Naive thymus-derived CD8-positive, alpha-beta T cell (primary cell): Measurements from ENCODE around the gene TMEM208. TPM values are rescaled to one million over a fixed set of nuclear protein-coding genes. Genes with fewer than 3 reads are reported as not detected.

ENCODE experiments used
- ATAC-seq, 2 donors: fragments of 150-1000 bp; cut with Tn5 transposase in 1 of 2; sonication (Bioruptor Pico), chemical (Tn5 transposase) in 1 of 2; 1 replicate in 1 of 2; 2 replicates in 1 of 2; pipeline ENCODE4 v1.10.0; 2021; ENCODE audit warnings: mild to moderate bottlenecking in 2 of 2, moderate library complexity in 2 of 2
- POLR2A ChIA-PET: fragments of 350-600 bp; sonication (Branson Sonifier 250); formaldehyde crosslinking; loops from one replicate; lab custom pipeline; 2021; ENCODE audit warnings: antibody characterized with exemption; lab: Charles Lee
- DNase-seq, 10 donors: peaks; one replicate each; pipeline versions ENCODE4 v3.0.0 to v3.0.0-alpha.2; 2020 to 2022
- H3K27ac Mint-ChIP-seq, 10 donors: one replicate each; pipeline ENCODE4 v1.8.0; 2020 to 2022; ENCODE audit warnings: mild to moderate bottlenecking in 10 of 10, mixed read lengths in 10 of 10, moderate library complexity in 4 of 10, inconsistent platforms in 1 of 10
- H3K27me3 Mint-ChIP-seq, 5 donors: one replicate each; pipeline ENCODE4 v1.8.0; 2021 to 2022; ENCODE audit warnings: mixed read lengths in 5 of 5
- H3K36me3 Mint-ChIP-seq, 3 donors: one replicate each; pipeline ENCODE4 v1.8.0; 2020 to 2022; ENCODE audit warnings: mixed read lengths in 3 of 3, mild to moderate bottlenecking in 2 of 3, inconsistent platforms in 1 of 3
- H3K4me1 Mint-ChIP-seq, 4 donors: one replicate each; pipeline ENCODE4 v1.8.0; 2021 to 2022; ENCODE audit warnings: mixed read lengths in 4 of 4
- H3K4me3 Mint-ChIP-seq, 10 donors: one replicate each; pipeline ENCODE4 v1.8.0; 2020 to 2022; ENCODE audit warnings: mild to moderate bottlenecking in 10 of 10, mixed read lengths in 10 of 10, moderate library complexity in 6 of 10, inconsistent platforms in 1 of 10
- H3K9me3 Mint-ChIP-seq, 9 donors: one replicate each; pipeline ENCODE4 v1.8.0; 2020 to 2022; ENCODE audit warnings: mixed read lengths in 9 of 9, mild to moderate bottlenecking in 3 of 9, inconsistent platforms in 1 of 9, moderate library complexity in 1 of 9
- polyA plus RNA-seq, 3 donors: library from polyadenylated mRNA; unstranded; fragments of 300-500 nt; fragmentation: Illumina TruSeq; gene quantifications; one replicate each; pipeline ENCODE4 v1.2.3, GENCODE V29; 2021
- total RNA-seq, 8 experiments: library from RNA in 2 of 8; stranded (reverse) in 2 of 8; gene quantifications; one replicate each; pipeline ENCODE4 v1.2.3 and lab custom pipeline; 2021 to 2026

Gene TMEM208
- total and polyA plus RNA-seq, 5 experiments from 2014 or later, result 40.0 to 88.4 (median 65.3) TPM

DNA sequence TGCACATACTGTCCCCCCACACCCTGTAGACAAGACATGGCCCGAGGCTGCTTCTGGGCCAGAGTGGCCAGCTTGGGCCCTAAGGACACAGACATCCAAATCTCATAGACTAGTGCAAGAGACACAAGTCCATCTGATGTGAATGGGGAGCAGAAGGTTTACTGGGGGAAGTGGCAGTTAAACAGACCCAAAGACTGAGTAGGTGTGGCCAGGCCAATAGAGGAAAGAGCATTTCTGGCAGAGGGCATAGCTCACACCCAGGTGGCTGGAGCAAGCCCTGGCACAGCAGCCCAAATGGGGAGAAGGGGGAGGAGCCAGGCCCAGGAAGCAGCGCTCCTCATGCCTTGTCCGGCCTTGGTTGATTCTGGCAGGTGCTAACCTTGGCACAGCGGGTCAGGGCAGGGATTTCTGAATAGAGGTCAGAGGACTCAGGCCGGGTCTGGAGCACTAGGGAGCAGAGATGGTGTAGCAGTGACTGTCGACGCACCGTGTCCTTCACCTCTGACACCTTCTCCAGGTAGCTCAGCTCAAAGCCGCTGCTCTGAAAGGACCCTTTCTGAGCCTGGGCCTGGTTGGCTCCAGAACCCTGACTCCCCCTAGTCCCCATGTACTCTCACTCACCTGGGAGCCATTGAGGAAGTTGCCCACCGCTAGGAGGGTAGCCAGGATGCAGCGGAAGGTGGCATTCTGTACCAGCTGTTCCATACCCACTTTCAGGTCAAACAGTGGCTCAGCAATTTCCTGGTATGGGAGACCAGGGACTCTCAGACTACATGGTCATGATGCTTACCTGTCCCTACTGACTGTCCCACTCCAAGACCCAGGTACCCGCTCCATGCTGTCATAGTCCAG, 4.1 kb downstream of the TMEM208 start:
- Mint-ChIP-seq H3K4me1 (peaks cover 11 to 25% (median 24%) of the 10 kb centered on the region in 4 donors), H3K4me3 (no peak overlapping the region), H3K9me3 (no peaks in the 10 kb centered on the region), H3K27me3 (no peaks in the 10 kb centered on the region), H3K27ac (no peak overlapping the region), H3K36me3 (peaks cover 0 to 32% (median 0%) of the 10 kb centered on the region in 3 donors)
- DNase-seq (no peak), ATAC-seq (no peak)
- POLR2A ChIA-PET, result interaction anchor here (1.1 to 7.8 kb wide), 2 partner anchors 12 to 15 kb away, joined by 3 to 99 read pairs; partner anchors contain the start of genes FHOD1 and SLC9A5

DNA sequence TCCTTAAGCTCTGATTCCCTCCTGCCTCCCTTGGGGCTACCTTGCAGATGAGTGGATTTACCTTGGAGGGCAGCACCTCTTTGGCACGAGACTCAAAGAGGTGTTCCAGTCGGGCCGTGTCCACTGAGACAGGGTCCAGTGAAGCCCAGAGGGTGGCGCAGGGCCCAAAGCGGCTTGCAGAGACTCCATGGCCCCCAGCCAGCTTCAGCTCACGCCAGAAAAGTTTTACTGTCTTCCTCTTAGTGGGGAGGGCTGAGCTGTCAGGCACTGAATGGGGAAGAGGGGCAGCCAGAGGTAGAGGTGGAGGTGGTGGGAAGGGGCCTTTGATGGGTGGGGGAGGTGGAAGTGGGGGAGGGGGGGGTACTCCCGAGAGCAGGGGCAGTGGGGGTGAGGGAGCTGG, 6.7 kb downstream of the TMEM208 start:
- DNase-seq, result no peak
- Mint-ChIP-seq H3K36me3 (peaks cover 0 to 50% (median 7%) of the 10 kb centered on the region in 3 donors), H3K4me3 (no peak overlapping the region), H3K9me3 (no peaks in the 10 kb centered on the region), H3K27me3 (no peaks in the 10 kb centered on the region), H3K27ac (no peak overlapping the region), H3K4me1 (peaks cover 0 to 7% (median 4%) of the 10 kb centered on the region in 4 donors)
- POLR2A ChIA-PET, result no interaction called here
- ATAC-seq, result no peak

DNA sequence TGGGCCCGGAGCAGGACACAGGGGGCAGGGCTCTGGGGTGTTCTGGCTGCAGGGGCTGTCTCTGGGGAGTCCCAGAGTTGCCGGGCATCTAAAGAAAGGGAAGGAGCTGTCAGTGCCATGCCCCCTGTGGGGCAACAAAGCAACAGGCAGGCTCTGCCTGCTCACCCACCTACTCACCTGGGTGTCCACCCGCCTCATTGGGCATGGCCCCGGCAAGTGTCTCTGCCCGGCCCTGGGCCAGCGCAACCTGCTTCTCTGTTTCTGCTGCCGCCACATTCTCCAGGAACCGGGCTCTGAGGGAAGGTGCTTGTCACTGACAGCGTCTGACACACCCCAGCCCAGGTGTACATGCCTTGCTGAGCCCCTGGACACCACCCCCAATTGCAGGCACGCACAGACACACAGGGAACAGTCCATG, 7.3 kb downstream of the TMEM208 start:
- no peaks in the 10 kb centered on the region for H3K9me3 Mint-ChIP-seq
- POLR2A ChIA-PET, result interaction anchor here (0.7 kb wide), 1 partner anchor 75 kb away, joined by 3 read pairs; no protein-coding TSS in a partner anchor
- H3K4me3 Mint-ChIP-seq, result no peak overlapping the region
- H3K36me3 Mint-ChIP-seq, result peaks cover 0 to 49% (median 7%) of the 10 kb centered on the region in 3 donors
- H3K27ac Mint-ChIP-seq, result peak overlapping the region in 1 of 10 donors; percentile 24
- peak in 1 of 10 donors; percentile 27 for DNase-seq
- ATAC-seq, result no peak
- no peaks in the 10 kb centered on the region for H3K27me3 Mint-ChIP-seq
- H3K4me1 Mint-ChIP-seq, result peaks cover 0 to 7% (median 4%) of the 10 kb centered on the region in 4 donors

DNA sequence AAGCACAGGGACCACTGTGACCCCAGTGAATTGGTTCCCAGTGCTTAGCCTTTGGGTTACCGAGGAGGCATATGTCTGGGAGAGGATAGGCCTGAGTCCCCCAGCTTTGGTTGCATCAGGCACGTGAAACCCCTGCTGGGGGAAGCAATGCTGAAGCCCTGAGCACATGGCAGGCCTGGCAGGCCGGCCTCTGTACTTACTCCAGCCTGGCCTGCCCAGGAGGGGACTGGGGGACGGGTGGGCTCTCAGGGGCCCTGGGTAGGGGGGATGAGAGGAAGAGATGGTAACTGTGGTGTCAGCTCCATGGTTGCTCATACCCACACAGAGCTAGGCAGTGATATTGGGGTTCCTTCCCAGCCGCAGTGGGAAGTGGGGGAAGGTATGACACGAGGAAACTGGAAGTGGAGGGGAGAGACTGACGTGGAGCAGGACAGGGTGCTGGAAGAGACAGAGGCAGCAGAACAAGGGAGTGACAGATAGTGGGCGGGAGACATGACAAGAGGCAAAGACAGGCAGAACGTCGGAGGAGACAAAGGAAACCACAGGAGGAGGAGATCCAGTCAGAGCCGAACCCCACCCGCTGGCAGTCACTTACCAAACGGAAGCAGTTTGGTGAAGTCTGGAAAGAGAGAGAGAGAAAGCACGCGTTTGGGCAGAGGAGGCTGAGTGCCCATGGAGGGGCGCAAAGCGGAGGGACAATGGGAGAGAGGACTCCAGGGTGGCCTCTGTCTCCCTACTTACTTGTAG, 9.1 kb downstream of the TMEM208 start:
- DNase-seq (no peak), ATAC-seq (peak; percentile 21 to 37)
- Mint-ChIP-seq H3K4me1 (peaks cover 3 to 7% (median 4%) of the 10 kb centered on the region in 4 donors), H3K9me3 (no peaks in the 10 kb centered on the region), H3K4me3 (peak overlapping the region in 4 of 10 donors; percentile 12 to 58 (median 44)), H3K27ac (peak overlapping the region in 8 of 10 donors; percentile 59 to 88 (median 76)), H3K36me3 (peaks cover 0 to 36% (median 7%) of the 10 kb centered on the region in 3 donors), H3K27me3 (no peaks in the 10 kb centered on the region)
- POLR2A ChIA-PET, result interaction anchor here (0.8 kb wide), 1 partner anchor 9 kb away, joined by 3 read pairs; the partner anchor contains the start of gene TMEM208

DNA sequence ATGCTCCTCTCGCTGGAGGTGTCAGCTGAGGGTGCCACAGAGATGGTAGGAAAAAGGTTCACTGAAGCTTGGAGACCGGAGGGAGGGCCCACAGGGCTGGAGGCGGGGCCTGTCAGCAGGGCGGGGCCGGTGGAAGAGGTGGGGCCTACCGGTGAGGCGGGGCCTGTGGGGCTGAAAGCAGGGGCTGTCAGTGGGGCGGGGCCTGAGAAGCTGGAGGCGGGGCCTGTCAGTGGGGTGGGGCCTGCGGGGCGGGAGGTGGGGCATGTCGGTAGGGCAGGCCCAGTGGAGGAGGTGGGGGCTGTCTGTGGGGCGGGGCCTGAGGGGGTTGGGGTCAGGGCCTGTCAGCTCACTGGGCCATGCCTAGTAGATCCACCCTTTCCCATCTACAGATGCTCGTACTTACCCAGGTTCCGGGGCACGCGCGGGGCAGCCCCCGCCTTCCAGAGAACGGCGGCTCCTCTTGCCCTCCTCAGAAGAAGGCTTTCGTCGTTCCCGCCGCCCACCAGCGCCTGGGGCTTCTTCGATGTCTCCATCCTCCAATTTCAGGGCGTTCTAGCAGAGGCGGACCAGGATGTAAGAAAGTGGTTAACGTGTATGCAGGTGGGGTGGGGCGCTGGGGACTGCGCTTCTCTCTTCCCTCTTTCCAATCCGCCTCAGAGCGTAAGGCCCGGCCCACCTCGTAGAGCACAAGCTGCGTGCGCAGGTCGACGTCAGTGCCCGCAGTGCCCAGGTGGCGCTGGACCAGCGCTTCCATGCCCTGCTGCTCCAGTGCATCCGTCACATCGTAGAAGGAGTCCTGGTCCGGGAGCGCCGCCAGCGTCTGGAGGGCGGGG, 9.8 kb downstream of the TMEM208 start:
- DNase-seq, result peak; percentile 36 to 66 (median 60)
- H3K36me3 Mint-ChIP-seq, result peaks cover 0 to 33% (median 7%) of the 10 kb centered on the region in 3 donors
- peak overlapping the region in 6 of 10 donors; percentile 59 to 88 (median 76) for H3K27ac Mint-ChIP-seq
- peak; percentile 83 to 87 for ATAC-seq
- H3K4me1 Mint-ChIP-seq, result peaks cover 3 to 9% (median 7%) of the 10 kb centered on the region in 4 donors
- POLR2A ChIA-PET, result interaction anchor here (0.8 to 4.6 kb wide), 2 partner anchors 9 to 10 kb away, joined by 3 to 24 read pairs; partner anchors contain the start of gene TMEM208
- H3K9me3 Mint-ChIP-seq, result no peaks in the 10 kb centered on the region
- H3K4me3 Mint-ChIP-seq, result peak overlapping the region in 2 of 10 donors; percentile 12 to 58
- no peaks in the 10 kb centered on the region for H3K27me3 Mint-ChIP-seq

DNA sequence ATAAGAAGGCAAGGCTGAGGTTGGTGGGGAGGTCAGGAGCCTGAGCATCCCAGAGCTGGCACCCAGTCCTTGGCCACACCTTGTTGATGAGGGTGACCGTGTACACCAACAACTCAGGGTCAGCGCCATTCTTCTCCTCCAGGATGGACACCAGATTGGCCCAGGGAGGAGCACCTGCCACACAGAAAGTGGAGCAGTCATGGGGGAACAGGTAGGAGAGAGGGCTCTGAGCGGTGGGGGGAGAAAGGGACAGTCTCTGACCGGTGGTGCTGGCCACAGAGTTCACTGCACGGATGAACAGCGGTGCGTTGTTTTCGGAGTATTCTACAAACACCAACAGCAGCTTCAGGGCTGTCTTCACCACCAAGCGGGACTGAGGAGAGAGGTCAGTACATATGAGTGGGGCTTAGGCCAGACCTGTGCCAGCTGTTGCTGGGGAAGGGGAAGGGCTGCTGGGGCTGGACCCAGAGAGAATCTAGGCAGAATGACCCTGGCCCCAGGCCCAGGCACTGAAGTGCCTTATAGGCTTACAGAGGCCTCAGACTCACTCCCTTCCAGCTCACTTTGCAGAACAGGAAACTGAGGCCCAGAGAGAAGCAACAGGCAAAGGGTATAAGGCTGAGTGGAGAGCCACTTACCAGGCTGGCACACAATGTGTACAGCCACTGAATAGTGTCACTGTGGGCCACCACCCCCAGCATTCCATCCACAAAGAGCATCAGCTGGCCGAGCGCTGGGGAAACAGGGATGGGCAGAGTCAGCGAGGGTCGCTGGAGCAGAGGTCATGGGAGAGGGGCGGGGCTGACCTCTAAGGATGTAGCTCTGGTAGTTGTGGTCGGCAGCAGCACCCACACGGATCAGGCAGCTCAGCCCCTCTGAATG, 10.7 kb downstream of the TMEM208 start:
- DNase-seq, result no peak
- no peaks in the 10 kb centered on the region for H3K9me3 Mint-ChIP-seq
- no peaks in the 10 kb centered on the region for H3K27me3 Mint-ChIP-seq
- POLR2A ChIA-PET, result interaction anchor here (4.6 kb wide), 1 partner anchor 10 kb away, joined by 24 read pairs; the partner anchor contains the start of gene TMEM208
- H3K36me3 Mint-ChIP-seq, result peaks cover 0 to 33% (median 7%) of the 10 kb centered on the region in 3 donors
- no peak overlapping the region for H3K4me3 Mint-ChIP-seq
- peaks cover 4 to 13% (median 10%) of the 10 kb centered on the region in 4 donors for H3K4me1 Mint-ChIP-seq
- H3K27ac Mint-ChIP-seq, result peak overlapping the region in 2 of 10 donors; percentile 56 to 59
- no peak for ATAC-seq

DNA sequence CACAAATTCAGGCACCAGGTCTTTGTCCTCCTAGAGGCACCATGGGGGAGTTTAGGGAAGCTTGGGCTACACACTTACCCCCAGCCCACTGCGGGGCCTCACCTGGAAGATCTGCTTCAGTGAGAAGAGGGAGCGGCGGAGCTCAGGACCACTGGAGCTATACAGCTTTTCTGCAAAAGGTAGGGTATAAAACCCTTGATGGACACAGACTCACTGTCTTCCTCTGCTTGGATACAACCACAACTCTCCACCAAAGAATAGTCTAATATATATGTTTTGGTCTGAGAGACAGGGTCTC, 11.3 kb downstream of the TMEM208 start:
- H3K4me3 Mint-ChIP-seq, result no peak overlapping the region
- POLR2A ChIA-PET, result interaction anchor here (4.6 kb wide), 1 partner anchor 10 kb away, joined by 24 read pairs; the partner anchor contains the start of gene TMEM208
- H3K4me1 Mint-ChIP-seq, result peaks cover 5 to 13% (median 11%) of the 10 kb centered on the region in 4 donors
- no peaks in the 10 kb centered on the region for H3K27me3 Mint-ChIP-seq
- ATAC-seq (no peak), DNase-seq (no peak)
- H3K36me3 Mint-ChIP-seq, result peaks cover 0 to 33% (median 7%) of the 10 kb centered on the region in 3 donors
- peak overlapping the region in 1 of 10 donors; percentile 31 for H3K27ac Mint-ChIP-seq
- H3K9me3 Mint-ChIP-seq, result no peaks in the 10 kb centered on the region

DNA sequence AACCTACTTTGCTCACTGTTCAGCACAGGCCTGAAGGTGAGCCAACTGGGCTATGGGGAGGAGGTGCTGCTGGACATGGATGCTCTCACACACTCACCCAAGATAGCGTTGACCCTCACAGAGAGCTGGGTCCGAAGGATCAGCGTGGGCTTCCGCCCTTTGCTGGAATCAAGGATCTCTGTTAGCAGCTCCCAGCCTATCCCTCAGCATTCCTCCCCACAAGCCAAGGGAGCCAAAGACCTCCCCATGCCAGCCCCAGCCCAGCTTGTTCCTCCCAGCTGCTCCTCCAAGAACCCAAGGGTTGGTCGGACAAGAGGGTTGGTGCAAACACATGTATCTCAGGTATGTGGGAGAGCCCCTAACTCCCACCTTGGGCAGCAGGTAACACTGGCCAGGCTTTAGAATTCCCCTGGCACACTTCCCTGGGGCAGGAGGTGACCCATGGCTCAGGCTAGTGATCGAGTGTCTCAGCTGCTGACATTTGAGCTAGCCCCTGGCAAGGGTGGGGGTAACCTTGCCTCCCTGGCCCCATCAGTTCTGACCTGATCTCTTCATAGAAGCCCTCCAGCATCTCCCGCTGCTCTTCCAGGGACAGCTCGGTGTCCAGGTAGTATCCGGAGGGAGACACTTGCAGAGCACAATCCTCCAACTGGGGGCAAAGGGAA, 12.0 kb downstream of the TMEM208 start:
- peak overlapping the region in 3 of 10 donors; percentile 31 to 73 (median 42) for H3K27ac Mint-ChIP-seq
- H3K27me3 Mint-ChIP-seq, result no peaks in the 10 kb centered on the region
- peaks cover 5 to 20% (median 14%) of the 10 kb centered on the region in 4 donors for H3K4me1 Mint-ChIP-seq
- no peak overlapping the region for H3K4me3 Mint-ChIP-seq
- no peak for DNase-seq
- ATAC-seq, result no peak
- H3K9me3 Mint-ChIP-seq, result no peaks in the 10 kb centered on the region
- POLR2A ChIA-PET, result interaction anchor here (4.6 kb wide), 1 partner anchor 11 kb away, joined by 24 read pairs; the partner anchor contains the start of gene TMEM208
- H3K36me3 Mint-ChIP-seq, result peaks cover 0 to 29% (median 7%) of the 10 kb centered on the region in 3 donors

DNA sequence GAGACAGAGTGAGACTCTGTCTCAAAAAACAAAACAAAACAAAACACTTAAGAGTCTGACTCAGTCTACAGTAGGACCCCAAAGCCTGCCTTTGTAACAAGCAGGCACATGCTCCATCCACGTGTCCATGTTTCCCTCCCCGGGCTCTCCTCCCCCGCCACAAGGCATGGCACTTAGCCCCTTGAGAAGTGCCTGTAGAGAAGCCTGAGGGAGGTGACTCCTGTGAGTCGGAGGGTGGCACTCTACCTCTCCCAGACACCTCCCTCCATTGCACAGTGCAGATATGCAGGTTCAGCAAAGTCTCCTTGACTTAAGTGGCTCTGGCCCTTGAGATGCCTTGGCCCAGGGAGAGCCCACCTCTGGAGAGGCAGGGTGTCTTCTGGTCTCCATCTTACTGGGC, 13.6 kb downstream of the TMEM208 start:
- no peak for DNase-seq
- H3K4me3 Mint-ChIP-seq, result peak overlapping the region in 1 of 10 donors; percentile 60
- no peaks in the 10 kb centered on the region for H3K27me3 Mint-ChIP-seq
- peaks cover 17 to 36% (median 30%) of the 10 kb centered on the region in 4 donors for H3K4me1 Mint-ChIP-seq
- no peaks in the 10 kb centered on the region for H3K9me3 Mint-ChIP-seq
- ATAC-seq, result no peak
- peak overlapping the region in 2 of 10 donors; percentile 10 to 48 for H3K27ac Mint-ChIP-seq
- POLR2A ChIA-PET, result interaction anchor here (4.6 kb wide), 1 partner anchor 13 kb away, joined by 24 read pairs; the partner anchor contains the start of gene TMEM208
- H3K36me3 Mint-ChIP-seq, result peaks cover 0 to 28% (median 7%) of the 10 kb centered on the region in 3 donors
